K562 (cell line): ENCODE measurements around the gene BEST2. TPM values are rescaled to one million over a fixed set of nuclear protein-coding genes. Genes with fewer than 3 reads are reported as not detected.

Experiments
- MAZ ChIP-seq, 2 experiments: fragments of 450-650 bp in 1 of 2; sonication (generic) in 1 of 2; formaldehyde crosslinking; IDR thresholded peaks in 1 of 2; conservative IDR thresholded peaks in 1 of 2; 2 replicates each; pipeline versions ENCODE4 v1.4.0 to v1.5.0; 2020; ENCODE audit warnings: mild to moderate bottlenecking in 1 of 2, missing genetic modification reagents in 1 of 2
- NCOA1 ChIP-seq: fragments of 450-650 bp; IDR thresholded peaks from 2 replicates; pipeline ENCODE4 v1.6.1; 2016; ENCODE audit warnings: low read depth
- NEUROD1 ChIP-seq: fragments of 150-350 bp; IDR thresholded peaks from 2 replicates; pipeline ENCODE4 v1.6.1; 2014; ENCODE audit warnings: borderline replicate concordance, low read length, low read depth; ENCODE audit not compliant: partially characterized antibody
- PRDM10 ChIP-seq: fragments of 450-650 bp; IDR thresholded peaks from 2 replicates; pipeline ENCODE4 v1.6.1; 2018; ENCODE audit not compliant: partially characterized antibody
- SIN3A ChIP-seq, 2 experiments: fragments of 150-350 bp in 1 of 2; IDR thresholded peaks; 2 replicates each; pipeline ENCODE4 v1.6.1; 2011 to 2016; ENCODE audit warnings: borderline replicate concordance in 2 of 2, low read depth in 2 of 2, low read length in 2 of 2, mild to moderate bottlenecking in 2 of 2, moderate library complexity in 2 of 2; ENCODE audit not compliant: control insufficient read depth in 1 of 2
- TAF9B ChIP-seq: fragments of 450-650 bp; IDR thresholded peaks from 2 replicates; pipeline ENCODE4 v1.6.1; 2018; ENCODE audit warnings: mild to moderate bottlenecking; ENCODE audit not compliant: partially characterized antibody
- ZBTB8A ChIP-seq: fragments of 450-650 bp; IDR thresholded peaks from 2 replicates; pipeline ENCODE4 v1.6.1; 2018; ENCODE audit warnings: mild to moderate bottlenecking, moderate library complexity; ENCODE audit not compliant: partially characterized antibody
- ZNF239 ChIP-seq: fragments of 250-450 bp; sonication (Bioruptor Pico); IDR thresholded peaks from 2 replicates; pipeline ENCODE4 v1.4.0; 2020; ENCODE audit warnings: mild to moderate bottlenecking
- ZNF318 ChIP-seq, 2 experiments: fragments of 450-650 bp; IDR thresholded peaks; 2 replicates each; pipeline ENCODE4 v1.6.1; 2016; ENCODE audit warnings: mild to moderate bottlenecking in 2 of 2, borderline replicate concordance in 1 of 2, low read depth in 1 of 2, moderate library complexity in 1 of 2
- polyA plus RNA-seq, 8 experiments: library from polyadenylated mRNA; depleted of rRNA in 4 of 8; stranded (reverse) in 5 of 8; unstranded in 3 of 8; fragments of >200 nt; fragmentation: Nextera tagmentation in 2 of 8; fragmentation: Illumina TruSeq in 1 of 8; extraction: Ambion mirVana in 2 of 8; extraction: Trizol in 1 of 8; gene quantifications; 2 replicates each; pipeline versions ENCODE4 v1.2.1 to v1.2.3, GENCODE V29; 2011 to 2014; ENCODE audit warnings: inconsistent platforms in 1 of 8, missing spikeins in 1 of 8
- total RNA-seq, 7 experiments: library from RNA; depleted of rRNA in 6 of 7; stranded (reverse); fragments of >200 nt in 6 of 7; fragmentation: Illumina TruSeq in 2 of 7; extraction: Trizol in 2 of 7; gene quantifications; 2 replicates each; pipeline versions ENCODE4 v1.2.1 to v1.2.3, GENCODE V29; 2011 to 2021; ENCODE audit warnings: low replicate concordance in 1 of 7

Gene BEST2
- total and polyA plus RNA-seq, 9 of the 15 experiments (the other 6 are each of a cell fraction or from before 2014, with no cell fraction given): not detected

- TF ChIP-seq PRDM10: peak; percentile 98
- peak; percentile 84 to 90; a peak in 2 of 4 replicates for TF ChIP-seq SIN3A (IDR thresholded peaks at IDR 0.05; ENCODE audit: borderline replicate concordance in 2 of 2, control insufficient read depth in 1 of 2, low read depth in 2 of 2, low read length in 2 of 2)
- TF ChIP-seq NCOA1: 0 out of 2 replicates have a peak, but pooled peaks have one; percentile 3
- TF ChIP-seq NEUROD1: peak; percentile 15
- peak; percentile 73 to 82; a peak in 2 of 4 replicates for TF ChIP-seq MAZ (CRISPR knock-in tag; conservative IDR thresholded peaks at IDR 0.05 in 1 of 2, IDR thresholded peaks at IDR 0.05 in 1 of 2)
- no peak for TF ChIP-seq ZNF239 (CRISPR knock-in tag)
- TF ChIP-seq TAF9B: no peak
- no peak for TF ChIP-seq ZNF318 (IDR thresholded peaks at IDR 0.05; ENCODE audit: borderline replicate concordance in 1 of 2, low read depth in 1 of 2)
- TF ChIP-seq ZBTB8A: no peak
Observed at GRCh38 chr19:12806242-12807081, 54.9 kb downstream of the BEST2 start, which contains the start of gene RNASEH2A (continued).
